ENCODE results near the gene FOXK1.

Gene FOXK1

GRCh38 chr7:4734587-4735345 lies 52.7 kb downstream of the FOXK1 start:
- DNase-seq (ENCODE audit: extremely low read depth, low read depth), result no peak
- no peak overlapping the region for H3K4me3 ChIP-seq (replicated peaks; ENCODE audit: low read depth, low read length)
- no peak for TF ChIP-seq CTCF (IDR thresholded peaks at IDR 0.05; ENCODE audit: low read depth, low read length, missing control alignments)

GRCh38 chr7:4737300-4737699 lies 55.2 kb downstream of the FOXK1 start:
- no peak for DNase-seq (ENCODE audit: extremely low read depth, low read depth)
- TF ChIP-seq CTCF (IDR thresholded peaks at IDR 0.05; ENCODE audit: low read depth, low read length, missing control alignments), result no peak

GRCh38 chr7:4738711-4739527 lies 56.8 kb downstream of the FOXK1 start:
- peak; percentile 80 for DNase-seq (ENCODE audit: extremely low read depth, low read depth)
- H3K4me3 ChIP-seq (replicated peaks; ENCODE audit: low read depth, low read length), result no peak overlapping the region
- TF ChIP-seq CTCF (IDR thresholded peaks at IDR 0.05; ENCODE audit: low read depth, low read length, missing control alignments), result no peak

More at GRCh38 chr7:4737300-4737699, 55.2 kb downstream of the FOXK1 start:
- H3K4me3 ChIP-seq (replicated peaks; ENCODE audit: low read depth, low read length), result no peak overlapping the region

GRCh38 chr7:4739528-4739992 lies 57.5 kb downstream of the FOXK1 start:
- DNase-seq (ENCODE audit: extremely low read depth, low read depth), result no peak
- H3K4me3 ChIP-seq (replicated peaks; ENCODE audit: low read depth, low read length), result no peak overlapping the region
- no peak for TF ChIP-seq CTCF (IDR thresholded peaks at IDR 0.05; ENCODE audit: low read depth, low read length, missing control alignments)

GRCh38 chr7:4740796-4741195 lies 58.7 kb downstream of the FOXK1 start:
- no peak for DNase-seq (ENCODE audit: extremely low read depth, low read depth)
- TF ChIP-seq CTCF (IDR thresholded peaks at IDR 0.05; ENCODE audit: low read depth, low read length, missing control alignments), result no peak
- no peak overlapping the region for H3K4me3 ChIP-seq (replicated peaks; ENCODE audit: low read depth, low read length)

GRCh38 chr7:4742051-4742573 lies 60.0 kb downstream of the FOXK1 start:
- DNase-seq (ENCODE audit: extremely low read depth, low read depth), result no peak
- H3K4me3 ChIP-seq (replicated peaks; ENCODE audit: low read depth, low read length), result no peak overlapping the region
- no peak for TF ChIP-seq CTCF (IDR thresholded peaks at IDR 0.05; ENCODE audit: low read depth, low read length, missing control alignments)
